ENCODE results near the gene PIGL. TPM values are rescaled to one million over a fixed set of nuclear protein-coding genes. Genes with fewer than 3 reads are reported as not detected.

Gene PIGL
- total RNA-seq, 1 donor from 2014 or later = 56.6 TPM

DNA sequence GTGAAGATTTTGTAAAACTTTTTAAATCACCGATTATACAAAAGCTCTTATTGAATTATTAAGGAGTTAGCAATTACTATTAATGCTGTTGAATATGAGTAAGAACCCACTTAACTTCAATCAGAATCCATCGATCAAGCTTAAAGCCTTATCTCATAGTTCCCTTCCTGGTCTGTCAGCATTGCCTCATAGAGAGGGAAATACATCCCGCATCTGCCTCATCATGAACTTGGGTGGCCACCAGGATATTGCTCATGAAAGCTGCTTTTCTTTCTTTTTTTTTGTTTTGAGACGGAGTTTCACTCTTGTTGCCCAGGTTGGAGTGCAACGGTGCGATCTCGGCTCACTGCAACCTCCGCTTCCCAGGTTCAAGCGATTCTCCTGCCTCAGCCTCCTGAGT lies 66.7 kb downstream of the PIGL start:
- intact Hi-C loops (cut with micrococcal nuclease) = no loop called here
- Mint-ChIP-seq H3K4me3 (no peak overlapping the region), H3K27me3 (no peaks in the 10 kb centered on the region), H3K9me3 (no peaks in the 10 kb centered on the region), H3K4me1 (peaks cover 42% of the 10 kb centered on the region), H3K27ac (no peak overlapping the region), H3K36me3 (ENCODE audit: low read depth) (peaks cover 12% of the 10 kb centered on the region)
- TF ChIP-seq, protein P1, sequence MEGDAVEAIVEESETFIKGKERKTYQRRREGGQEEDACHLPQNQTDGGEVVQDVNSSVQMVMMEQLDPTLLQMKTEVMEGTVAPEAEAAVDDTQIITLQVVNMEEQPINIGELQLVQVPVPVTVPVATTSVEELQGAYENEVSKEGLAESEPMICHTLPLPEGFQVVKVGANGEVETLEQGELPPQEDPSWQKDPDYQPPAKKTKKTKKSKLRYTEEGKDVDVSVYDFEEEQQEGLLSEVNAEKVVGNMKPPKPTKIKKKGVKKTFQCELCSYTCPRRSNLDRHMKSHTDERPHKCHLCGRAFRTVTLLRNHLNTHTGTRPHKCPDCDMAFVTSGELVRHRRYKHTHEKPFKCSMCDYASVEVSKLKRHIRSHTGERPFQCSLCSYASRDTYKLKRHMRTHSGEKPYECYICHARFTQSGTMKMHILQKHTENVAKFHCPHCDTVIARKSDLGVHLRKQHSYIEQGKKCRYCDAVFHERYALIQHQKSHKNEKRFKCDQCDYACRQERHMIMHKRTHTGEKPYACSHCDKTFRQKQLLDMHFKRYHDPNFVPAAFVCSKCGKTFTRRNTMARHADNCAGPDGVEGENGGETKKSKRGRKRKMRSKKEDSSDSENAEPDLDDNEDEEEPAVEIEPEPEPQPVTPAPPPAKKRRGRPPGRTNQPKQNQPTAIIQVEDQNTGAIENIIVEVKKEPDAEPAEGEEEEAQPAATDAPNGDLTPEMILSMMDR (IDR thresholded peaks at IDR 0.05) = no peak
- ATAC-seq (ENCODE audit: low read depth) = no peak
- CTCF ChIA-PET = interaction anchor here (0.7 to 1.5 kb wide), 2 partner anchors 11 to 80 kb away, joined by 3 to 4 read pairs; no protein-coding TSS in a partner anchor
- no peak for DNase-seq
- POLR2A ChIA-PET = no interaction called here

DNA sequence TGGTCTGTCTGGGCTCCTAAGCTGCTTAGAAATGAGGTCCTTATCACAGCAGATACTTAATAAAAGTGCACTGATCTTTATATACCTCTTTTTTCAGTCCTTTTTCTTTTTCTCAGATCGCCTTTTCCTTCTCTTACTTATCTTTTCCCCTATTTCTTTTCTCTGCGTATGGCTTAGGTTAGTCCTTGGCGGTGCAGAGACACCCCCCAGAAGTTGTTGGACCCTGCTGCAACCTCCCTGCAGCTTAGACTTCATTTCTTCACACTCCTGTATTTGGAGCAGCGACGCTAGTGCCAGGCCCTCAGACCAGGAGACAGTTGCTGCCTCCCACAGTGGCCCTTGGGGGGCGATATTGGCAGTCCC lies 68.6 kb downstream of the PIGL start:
- H3K9me3 Mint-ChIP-seq = no peaks in the 10 kb centered on the region
- no peak for DNase-seq
- ChIA-PET CTCF (interaction anchor here (1.4 to 3.8 kb wide), 6 partner anchors 17 to 236 kb away, joined by 3 to 15 read pairs (median 7); partner anchors contain the start of genes CENPV and PIGL), POLR2A (interaction anchor here (0.6 to 4.2 kb wide), 18 partner anchors 10 to 250 kb away, joined by 3 to 74 read pairs (median 4); partner anchors contain the start of genes CENPV, NCOR1, PIGL and TRPV2)
- H3K27ac Mint-ChIP-seq = peak overlapping the region; percentile 99
- H3K27me3 Mint-ChIP-seq = no peaks in the 10 kb centered on the region
- no peak for ATAC-seq (ENCODE audit: low read depth)
- H3K4me1 Mint-ChIP-seq = peaks cover 59% of the 10 kb centered on the region
- H3K4me3 Mint-ChIP-seq = peak overlapping the region; percentile 82
- TF ChIP-seq, protein P1 (IDR thresholded peaks at IDR 0.05) = no peak
- intact Hi-C loops (cut with micrococcal nuclease) = loop anchor here (1.0 to 2.0 kb wide), 4 partner anchors 68 to 153 kb away; partner anchors contain the start of genes CENPV and NCOR1
- peaks cover 9% of the 10 kb centered on the region for H3K36me3 Mint-ChIP-seq (ENCODE audit: low read depth)

DNA sequence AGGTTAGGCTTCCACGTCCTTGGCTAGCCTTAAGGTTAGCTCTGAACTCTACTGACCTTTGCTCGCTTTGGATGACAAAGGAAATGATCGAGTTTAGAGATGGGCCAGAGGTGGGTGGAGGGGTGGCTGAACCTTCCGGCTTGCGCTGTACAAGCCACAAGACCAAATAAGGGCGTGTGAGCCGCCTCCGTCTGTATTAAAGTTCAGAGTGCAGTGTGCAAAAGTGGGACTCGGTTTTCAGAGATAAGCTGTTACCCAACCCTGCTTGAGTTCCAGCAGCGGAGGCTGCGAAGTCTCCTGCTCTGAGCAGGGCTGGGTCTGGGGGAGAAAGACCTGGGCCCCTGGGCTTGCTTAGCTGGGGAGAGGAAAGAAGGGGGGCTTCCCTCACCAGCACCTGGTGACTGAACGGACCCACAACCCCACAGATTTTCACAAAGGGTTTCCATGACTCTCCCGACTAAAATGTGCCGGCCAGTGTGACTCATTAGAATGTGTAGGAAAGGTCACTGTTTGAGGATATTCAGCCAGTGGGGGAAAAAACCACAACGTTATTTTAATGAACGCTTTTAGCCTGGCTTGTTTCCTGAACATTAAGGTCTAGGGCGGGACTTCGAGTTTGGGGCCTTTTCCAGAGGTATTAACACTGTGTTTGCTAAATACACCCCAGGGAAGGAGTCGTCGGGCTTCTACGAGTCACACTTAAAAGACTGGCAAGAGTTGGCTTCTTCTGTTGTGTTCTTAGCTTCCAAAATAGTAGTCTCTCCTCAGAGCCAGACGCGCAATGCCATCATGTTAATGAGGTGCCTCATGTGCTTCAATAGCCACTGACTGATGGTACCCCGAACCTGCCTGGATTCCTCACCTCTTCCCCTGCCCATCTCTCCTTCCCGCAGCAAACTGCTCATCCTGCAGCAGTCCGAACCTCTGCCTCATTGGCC lies 69.3 kb downstream of the PIGL start:
- CTCF ChIA-PET = interaction anchor here (0.6 to 3.8 kb wide), 10 partner anchors 18 to 235 kb away, joined by 3 to 15 read pairs (median 4); partner anchors contain the start of genes CENPV, NCOR1, PIGL and TRPV2
- Mint-ChIP-seq H3K9me3 (no peaks in the 10 kb centered on the region), H3K4me1 (peaks cover 65% of the 10 kb centered on the region), H3K27ac (peak overlapping the region; percentile 99), H3K27me3 (no peaks in the 10 kb centered on the region), H3K36me3 (ENCODE audit: low read depth) (peaks cover 9% of the 10 kb centered on the region), H3K4me3 (peak overlapping the region; percentile 82)
- peak; percentile 41 for DNase-seq
- intact Hi-C loops (cut with micrococcal nuclease) = loop anchor here (1.0 to 2.0 kb wide), 4 partner anchors 67 to 153 kb away; partner anchors contain the start of genes CENPV and NCOR1
- TF ChIP-seq, protein P1 (IDR thresholded peaks at IDR 0.05) = no peak
- POLR2A ChIA-PET = interaction anchor here (0.6 to 4.2 kb wide), 21 partner anchors 9 to 250 kb away, joined by 3 to 74 read pairs (median 3); partner anchors contain the start of genes CENPV, NCOR1, PIGL and TRPV2
- ATAC-seq (ENCODE audit: low read depth) = peak; percentile 74

DNA sequence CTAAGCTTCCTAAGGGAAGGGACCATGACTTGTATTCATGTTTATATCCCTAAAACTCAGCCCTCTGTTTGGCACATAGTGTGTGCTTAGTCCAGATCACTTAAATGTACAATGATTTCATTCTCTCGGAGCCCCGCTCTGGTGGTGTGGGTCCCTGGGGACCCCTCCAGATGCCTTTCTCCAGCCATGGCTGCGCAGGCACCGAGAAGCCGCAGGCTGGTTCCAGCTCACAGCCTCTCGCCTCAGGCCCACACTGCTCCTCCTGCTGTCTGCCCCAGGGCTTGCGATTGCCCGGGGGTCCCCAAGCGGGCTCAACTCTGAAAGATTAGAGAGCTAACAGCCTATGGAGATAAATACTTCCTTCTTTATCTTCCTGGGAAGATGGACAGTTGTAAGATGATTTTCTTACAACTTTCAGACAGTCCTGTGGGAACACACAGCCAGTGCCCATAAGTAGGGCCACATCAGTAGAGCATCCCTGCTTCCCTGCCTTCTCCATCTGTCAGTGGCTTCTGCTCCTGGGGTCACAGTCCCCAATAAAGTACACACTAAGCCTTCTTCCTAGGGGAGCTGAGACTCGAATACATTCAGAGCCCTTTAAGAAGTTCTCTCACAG lies 70.0 kb downstream of the PIGL start:
- CTCF ChIA-PET = interaction anchor here (0.8 to 3.8 kb wide), 8 partner anchors 18 to 129 kb away, joined by 3 to 15 read pairs (median 4); partner anchors contain the start of genes CENPV, NCOR1, PIGL and TRPV2
- TF ChIP-seq, protein P1 (IDR thresholded peaks at IDR 0.05) = no peak
- ATAC-seq (ENCODE audit: low read depth) = peak; percentile 71
- peaks cover 65% of the 10 kb centered on the region for H3K4me1 Mint-ChIP-seq
- no peaks in the 10 kb centered on the region for H3K9me3 Mint-ChIP-seq
- peaks cover 9% of the 10 kb centered on the region for H3K36me3 Mint-ChIP-seq (ENCODE audit: low read depth)
- H3K27me3 Mint-ChIP-seq = no peaks in the 10 kb centered on the region
- H3K4me3 Mint-ChIP-seq = peak overlapping the region; percentile 82
- POLR2A ChIA-PET = interaction anchor here (0.6 to 4.2 kb wide), 14 partner anchors 8 to 759 kb away, joined by 3 to 74 read pairs (median 4); partner anchors contain the start of genes CENPV, NCOR1, PIGL and TRPV2
- peak overlapping the region; percentile 99 for H3K27ac Mint-ChIP-seq
- intact Hi-C loops (cut with micrococcal nuclease) = loop anchor here (1.0 to 2.0 kb wide), 6 partner anchors 19 to 152 kb away; partner anchors contain the start of genes CENPV, NCOR1 and UBB
- peak; percentile 61 for DNase-seq

Measured in activated B cell treated with CpG ODN at 0.5 μM for 24 hours (primary cell).